Measurements from ENCODE around the gene SLC11A1.
A peak's percentile ranks its signal among the peaks of the same experiment; 100 is the strongest.

Gene SLC11A1

GRCh38 chr2:218396688-218397462 lies 14.8 kb downstream of the SLC11A1 start:
- H3K27me3 ChIP-seq (ENCODE audit: control insufficient read depth, insufficient read depth, low read length): no peaks in the 10 kb centered on the region
- H3K9me3 ChIP-seq (replicated peaks; ENCODE audit: low read length): no peaks in the 10 kb centered on the region
- H3K36me3 ChIP-seq (ENCODE audit: insufficient read depth, low read length): peaks cover 6% of the 10 kb centered on the region
- H3K4me2 ChIP-seq (ENCODE audit: low read length): peak overlapping the region; percentile 93
- peak overlapping the region; percentile 91 for H3K9ac ChIP-seq (ENCODE audit: low read depth, low read length)
- H3K4me1 ChIP-seq (ENCODE audit: control insufficient read depth, insufficient read depth, low read length): peaks cover 35% of the 10 kb centered on the region
- H3K4me3 ChIP-seq (ENCODE audit: low read length): peak overlapping the region; percentile 86

DNA sequence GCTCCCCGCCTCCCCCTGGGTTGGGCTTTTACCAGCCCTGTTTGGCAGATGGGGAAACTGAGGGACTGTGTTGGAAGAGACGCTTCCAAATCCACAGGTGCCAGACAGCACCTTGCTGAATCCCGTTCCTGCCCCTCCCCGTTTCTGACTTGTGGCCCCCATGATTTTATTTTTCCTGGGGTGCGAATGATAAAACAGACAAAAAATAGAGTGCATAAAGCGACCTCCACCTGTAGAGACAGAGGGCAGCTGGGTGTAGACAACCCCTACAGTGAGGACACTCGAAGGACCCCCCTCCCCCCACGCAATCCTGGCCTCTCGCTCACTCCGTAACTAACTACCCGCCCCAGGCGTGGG lies 15.4 kb downstream of the SLC11A1 start:
- Histone ChIP-seq H3K4me1 (ENCODE audit: control insufficient read depth, insufficient read depth, low read length) (peaks cover 40% of the 10 kb centered on the region), H3K9ac (ENCODE audit: low read depth, low read length) (peak overlapping the region; percentile 91), H3K4me3 (ENCODE audit: low read length) (peak overlapping the region; percentile 86), H3K4me2 (ENCODE audit: low read length) (peak overlapping the region; percentile 93), H3K36me3 (ENCODE audit: insufficient read depth, low read length) (peaks cover 11% of the 10 kb centered on the region), H3K27me3 (ENCODE audit: control insufficient read depth, insufficient read depth, low read length) (no peaks in the 10 kb centered on the region), H3K9me3 (replicated peaks; ENCODE audit: low read length) (no peaks in the 10 kb centered on the region)

DNA sequence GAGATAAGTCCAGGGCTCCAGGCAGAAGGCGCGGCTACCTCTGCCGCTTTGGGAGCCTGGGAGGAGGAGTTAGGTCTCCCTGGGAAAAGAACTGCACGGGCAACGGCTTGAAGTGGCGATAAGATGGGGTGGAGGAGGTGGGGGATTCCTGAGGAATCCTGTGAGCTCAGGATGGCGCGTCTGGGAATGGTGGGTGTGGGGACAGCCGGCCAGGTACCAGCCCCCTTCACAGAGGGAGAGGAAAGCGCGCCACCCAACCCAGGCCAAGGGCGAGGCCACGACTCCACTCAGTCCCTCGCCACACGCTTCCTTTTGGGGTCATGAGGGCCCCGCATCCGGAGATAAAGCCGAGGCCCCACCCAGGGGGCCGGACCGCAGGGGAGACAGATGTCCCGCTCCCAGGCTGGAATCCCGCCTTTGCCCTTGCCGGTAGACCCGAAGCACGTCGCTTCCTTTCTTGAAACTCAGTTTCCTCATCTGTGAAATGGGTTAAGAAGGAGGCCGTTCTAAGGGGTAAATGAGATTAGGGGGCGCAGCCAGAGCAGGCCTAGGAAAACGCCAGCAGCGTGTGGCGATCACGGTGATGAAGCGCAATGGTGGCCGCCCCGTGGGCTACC lies 15.9 kb downstream of the SLC11A1 start:
- Histone ChIP-seq H3K27me3 (ENCODE audit: control insufficient read depth, insufficient read depth, low read length) (no peaks in the 10 kb centered on the region), H3K9me3 (replicated peaks; ENCODE audit: low read length) (no peaks in the 10 kb centered on the region), H3K4me2 (ENCODE audit: low read length) (peak overlapping the region; percentile 93), H3K36me3 (ENCODE audit: insufficient read depth, low read length) (peaks cover 15% of the 10 kb centered on the region), H3K4me1 (ENCODE audit: control insufficient read depth, insufficient read depth, low read length) (peaks cover 42% of the 10 kb centered on the region), H3K4me3 (ENCODE audit: low read length) (peak overlapping the region; percentile 86), H3K9ac (ENCODE audit: low read depth, low read length) (peak overlapping the region; percentile 91)

- no peaks in the 10 kb centered on the region for H3K27me3 ChIP-seq (ENCODE audit: control insufficient read depth, insufficient read depth, low read length)
- no peaks in the 10 kb centered on the region for H3K9me3 ChIP-seq (replicated peaks; ENCODE audit: low read length)
- H3K9ac ChIP-seq (ENCODE audit: low read depth, low read length): peak overlapping the region; percentile 91
- H3K4me2 ChIP-seq (ENCODE audit: low read length): peak overlapping the region; percentile 93
- H3K4me1 ChIP-seq (ENCODE audit: control insufficient read depth, insufficient read depth, low read length): peaks cover 42% of the 10 kb centered on the region
- peak overlapping the region; percentile 86 for H3K4me3 ChIP-seq (ENCODE audit: low read length)
- H3K36me3 ChIP-seq (ENCODE audit: insufficient read depth, low read length): peaks cover 23% of the 10 kb centered on the region
These were observed 16.6 kb downstream of the SLC11A1 start for GRCh38 chr2:218398437-218399390.

DNA sequence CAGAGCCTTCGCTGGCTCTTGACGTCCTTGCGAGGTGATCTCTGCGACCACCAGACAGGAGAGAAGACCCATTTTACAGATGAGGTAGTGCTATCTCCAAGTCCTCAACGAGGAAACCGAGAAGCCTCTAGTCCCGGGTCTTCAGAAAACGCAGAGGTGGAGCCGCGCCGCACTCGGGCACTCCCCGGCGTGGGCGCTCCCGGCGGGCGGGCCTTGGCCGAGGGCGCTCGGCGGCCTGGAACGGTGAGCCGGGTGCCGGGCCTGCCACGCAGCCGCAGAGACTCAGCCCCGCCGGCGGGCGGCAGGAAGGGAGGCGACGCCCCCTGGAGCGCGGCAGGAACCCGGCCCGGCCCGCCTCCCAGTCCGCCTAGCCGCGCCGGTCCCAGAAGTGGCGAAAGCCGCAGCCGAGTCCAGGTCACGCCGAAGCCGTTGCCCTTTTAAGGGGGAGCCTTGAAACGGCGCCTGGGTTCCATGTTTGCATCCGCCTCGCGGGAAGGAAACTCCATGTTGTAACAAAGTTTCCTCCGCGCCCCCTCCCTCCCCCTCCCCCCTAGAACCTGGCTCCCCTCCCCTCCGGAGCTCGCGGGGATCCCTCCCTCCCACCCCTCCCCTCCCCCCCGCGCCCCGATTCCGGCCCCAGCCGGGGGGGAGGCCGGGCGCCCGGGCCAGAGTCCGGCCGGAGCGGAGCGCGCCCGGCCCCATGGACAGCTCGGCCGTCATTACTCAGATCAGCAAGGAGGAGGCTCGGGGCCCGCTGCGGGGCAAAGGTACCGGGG lies 17.5 kb downstream of the SLC11A1 start, which contains the start of gene CTDSP1:
Gene CTDSP1 (plus strand): TSS at position 478 of the 776 bp plus-strand sequence. CDS start 223 bp downstream, at position 701.
- H3K27me3 ChIP-seq (ENCODE audit: control insufficient read depth, insufficient read depth, low read length): no peaks in the 10 kb centered on the region
- peaks cover 44% of the 10 kb centered on the region for H3K4me1 ChIP-seq (ENCODE audit: control insufficient read depth, insufficient read depth, low read length)
- no peaks in the 10 kb centered on the region for H3K9me3 ChIP-seq (replicated peaks; ENCODE audit: low read length)
- peak within 1 kb of the TSS; percentile 92 for H3K9ac ChIP-seq (ENCODE audit: low read depth, low read length)
- peaks cover 31% of the 10 kb centered on the region for H3K36me3 ChIP-seq (ENCODE audit: insufficient read depth, low read length)
- peak within 1 kb of the TSS; percentile 93 for H3K4me3 ChIP-seq (ENCODE audit: low read length)
- peak within 1 kb of the TSS; percentile 93 for H3K4me2 ChIP-seq (ENCODE audit: low read length)

DNA sequence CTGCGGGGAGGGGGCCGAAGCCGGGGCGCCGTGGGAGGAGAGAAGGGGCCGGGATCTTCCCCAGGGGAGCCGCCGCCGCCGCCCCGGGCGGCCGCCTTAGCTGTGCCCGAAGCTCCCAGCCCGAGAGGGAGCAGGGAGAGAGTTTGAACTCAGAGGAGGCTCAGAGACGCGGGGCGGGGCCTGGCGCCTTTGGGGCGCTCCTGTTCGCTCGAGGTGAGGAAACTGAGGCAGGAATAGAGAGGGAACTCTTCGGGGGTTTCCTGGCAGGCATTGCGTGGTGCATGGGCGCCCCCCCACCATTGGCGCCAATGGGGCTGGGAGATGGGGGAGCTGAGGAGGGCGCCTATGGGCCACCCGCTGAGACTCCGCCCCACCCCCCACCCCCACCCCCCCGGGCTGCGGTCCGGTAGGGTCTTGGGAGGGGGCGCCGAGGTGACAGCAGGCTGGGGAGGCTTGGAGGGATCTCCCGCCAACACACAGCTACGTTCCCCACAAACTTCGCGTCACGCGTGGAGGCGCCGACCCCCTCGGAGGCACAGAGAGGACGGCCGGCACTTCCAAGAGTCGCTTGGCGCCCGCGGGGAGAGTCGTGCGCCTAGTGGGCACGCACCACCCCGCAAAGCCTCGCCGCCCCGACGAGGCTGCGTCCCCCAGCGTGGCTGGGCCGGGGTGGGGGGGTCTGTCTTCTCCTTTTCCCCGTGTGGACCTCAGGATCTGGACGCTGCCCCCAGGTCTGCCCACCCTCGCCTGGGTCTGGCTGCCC lies 18.3 kb downstream of the SLC11A1 start:
- Histone ChIP-seq H3K4me1 (ENCODE audit: control insufficient read depth, insufficient read depth, low read length) (peaks cover 50% of the 10 kb centered on the region), H3K27me3 (ENCODE audit: control insufficient read depth, insufficient read depth, low read length) (no peaks in the 10 kb centered on the region), H3K4me2 (ENCODE audit: low read length) (peak overlapping the region; percentile 92), H3K36me3 (ENCODE audit: insufficient read depth, low read length) (peaks cover 32% of the 10 kb centered on the region), H3K9ac (ENCODE audit: low read depth, low read length) (peak overlapping the region; percentile 92), H3K9me3 (replicated peaks; ENCODE audit: low read length) (no peaks in the 10 kb centered on the region), H3K4me3 (ENCODE audit: low read length) (peak overlapping the region; percentile 93)

DNA sequence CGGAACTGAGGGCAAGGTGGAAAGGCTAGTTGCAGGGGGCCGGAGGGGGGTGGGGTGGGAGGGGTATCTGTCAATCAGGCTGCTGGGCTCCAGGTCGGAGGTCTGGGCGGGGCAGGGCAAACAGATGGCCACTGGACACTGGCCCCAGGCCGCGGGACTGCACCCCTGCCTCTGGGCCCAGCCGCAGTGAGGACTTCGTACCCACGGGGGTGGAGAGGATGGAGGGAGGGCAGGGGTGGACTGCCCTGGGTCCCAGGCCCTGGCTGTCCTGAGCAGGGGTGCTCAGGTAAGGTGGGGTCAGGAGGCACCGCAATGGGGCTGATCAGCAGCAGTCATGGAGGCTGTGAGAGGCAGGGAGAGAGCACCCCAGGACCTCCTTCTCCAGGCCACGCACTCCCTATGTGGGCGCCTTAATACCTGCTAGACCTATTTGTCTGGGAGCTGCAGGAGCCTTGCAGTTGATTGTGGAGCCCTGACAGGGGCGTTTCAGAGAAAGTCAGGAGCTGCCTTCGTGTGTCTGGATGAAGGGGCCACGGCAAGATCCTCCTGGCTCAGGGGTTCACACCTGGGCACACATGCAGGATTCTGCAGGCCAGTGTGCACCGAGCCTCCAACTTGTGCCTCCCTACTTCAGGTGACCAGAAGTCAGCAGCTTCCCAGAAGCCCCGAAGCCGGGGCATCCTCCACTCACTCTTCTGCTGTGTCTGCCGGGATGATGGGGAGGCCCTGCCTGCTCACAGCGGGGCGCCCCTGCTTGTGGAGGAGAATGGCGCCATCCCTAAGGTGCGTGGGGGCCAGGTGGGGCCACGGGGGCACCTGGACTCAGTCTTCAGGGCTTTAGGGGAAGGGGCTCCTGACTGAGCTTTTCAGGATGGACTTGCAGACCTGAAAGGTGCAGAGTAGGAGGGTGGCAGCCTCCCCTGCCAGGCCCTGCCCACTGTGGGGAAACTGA lies 19.1 kb downstream of the SLC11A1 start:
- Histone ChIP-seq H3K4me2 (ENCODE audit: low read length) (peak overlapping the region; percentile 92), H3K4me1 (ENCODE audit: control insufficient read depth, insufficient read depth, low read length) (peaks cover 58% of the 10 kb centered on the region), H3K27me3 (ENCODE audit: control insufficient read depth, insufficient read depth, low read length) (no peaks in the 10 kb centered on the region), H3K4me3 (ENCODE audit: low read length) (peak overlapping the region; percentile 93), H3K9me3 (replicated peaks; ENCODE audit: low read length) (no peaks in the 10 kb centered on the region), H3K36me3 (ENCODE audit: insufficient read depth, low read length) (peaks cover 32% of the 10 kb centered on the region), H3K9ac (ENCODE audit: low read depth, low read length) (peak overlapping the region; percentile 92)

DNA sequence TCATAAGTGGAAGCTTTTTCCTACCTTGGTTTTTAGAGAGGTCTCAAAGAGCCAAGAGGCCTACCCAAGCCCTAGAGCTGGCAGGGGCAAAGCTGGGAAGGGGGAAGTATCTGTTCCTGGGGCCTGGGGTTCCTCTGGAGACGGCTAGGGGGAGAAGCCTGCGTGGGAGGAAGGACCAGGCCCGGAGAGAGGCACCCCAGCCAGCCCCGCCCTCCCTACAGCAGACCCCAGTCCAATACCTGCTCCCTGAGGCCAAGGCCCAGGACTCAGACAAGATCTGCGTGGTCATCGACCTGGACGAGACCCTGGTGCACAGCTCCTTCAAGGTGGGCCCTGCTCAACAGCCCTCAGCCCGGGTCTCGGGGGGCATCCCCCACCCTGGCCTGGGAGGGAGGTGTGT lies 19.8 kb downstream of the SLC11A1 start:
- Histone ChIP-seq H3K4me1 (ENCODE audit: control insufficient read depth, insufficient read depth, low read length) (peaks cover 57% of the 10 kb centered on the region), H3K27me3 (ENCODE audit: control insufficient read depth, insufficient read depth, low read length) (no peaks in the 10 kb centered on the region), H3K9ac (ENCODE audit: low read depth, low read length) (peak overlapping the region; percentile 92), H3K9me3 (replicated peaks; ENCODE audit: low read length) (no peaks in the 10 kb centered on the region), H3K36me3 (ENCODE audit: insufficient read depth, low read length) (peaks cover 32% of the 10 kb centered on the region), H3K4me3 (ENCODE audit: low read length) (peak overlapping the region; percentile 93), H3K4me2 (ENCODE audit: low read length) (peak overlapping the region; percentile 92)

GRCh38 chr2:218402491-218402901 lies 20.4 kb downstream of the SLC11A1 start:
- H3K4me1 ChIP-seq (ENCODE audit: control insufficient read depth, insufficient read depth, low read length): peaks cover 57% of the 10 kb centered on the region
- peak overlapping the region; percentile 93 for H3K4me3 ChIP-seq (ENCODE audit: low read length)
- peaks cover 32% of the 10 kb centered on the region for H3K36me3 ChIP-seq (ENCODE audit: insufficient read depth, low read length)
- peak overlapping the region; percentile 92 for H3K4me2 ChIP-seq (ENCODE audit: low read length)
- H3K27me3 ChIP-seq (ENCODE audit: control insufficient read depth, insufficient read depth, low read length): no peaks in the 10 kb centered on the region
- H3K9me3 ChIP-seq (replicated peaks; ENCODE audit: low read length): no peaks in the 10 kb centered on the region
- H3K9ac ChIP-seq (ENCODE audit: low read depth, low read length): peak overlapping the region; percentile 46
